ENCODE results near the gene OBSCN.

OBSCN gene

DNA sequence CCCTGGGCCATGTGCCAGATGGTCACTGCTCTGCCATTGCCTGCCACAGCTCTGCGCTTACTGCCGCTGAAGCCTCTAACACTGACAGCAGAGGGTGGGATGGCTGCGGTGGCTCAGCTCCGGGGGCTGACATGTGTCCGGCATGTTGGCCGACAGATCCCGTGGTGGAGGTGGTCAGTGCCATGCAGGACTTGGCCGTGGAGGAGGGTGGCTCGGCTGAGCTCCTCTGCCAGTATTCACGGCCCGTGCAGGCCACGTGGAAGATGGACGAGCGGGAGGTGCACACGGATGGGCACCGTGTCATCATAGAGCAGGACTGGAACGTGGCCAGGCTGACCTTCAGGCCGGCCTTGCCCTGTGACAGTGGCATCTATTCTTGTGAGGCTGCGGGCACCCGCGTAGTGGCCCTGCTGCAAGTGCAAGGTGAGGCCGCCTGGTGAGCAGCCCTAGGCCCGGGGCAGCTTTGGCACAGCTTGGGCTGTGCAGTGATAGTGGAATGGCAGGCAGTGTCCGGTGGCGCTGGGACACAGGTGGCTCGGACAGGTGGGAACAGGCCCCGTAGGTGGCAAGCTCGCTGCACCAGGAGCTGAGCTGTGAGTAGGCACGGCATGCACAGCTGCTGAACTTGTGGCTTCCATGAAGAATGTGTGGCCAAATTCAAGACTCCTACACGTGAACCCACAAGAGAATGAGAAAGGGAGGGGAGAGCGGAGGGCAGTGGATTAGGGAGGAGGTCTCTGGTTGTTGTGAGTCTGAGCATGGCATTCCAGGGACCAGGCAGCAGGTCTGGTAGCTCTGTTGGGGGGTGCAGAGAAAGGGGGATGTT is 107.0 kb downstream of the OBSCN start:
- no peaks in the 10 kb centered on the region for H3K36me3 Mint-ChIP-seq (ENCODE audit: low read depth)
- no peaks in the 10 kb centered on the region for H3K4me1 Mint-ChIP-seq (ENCODE audit: low read depth)
- peaks cover 9% of the 10 kb centered on the region for H3K9me3 Mint-ChIP-seq
- no peak overlapping the region for H3K27ac Mint-ChIP-seq
- no peaks in the 10 kb centered on the region for H3K27me3 Mint-ChIP-seq (ENCODE audit: low read depth)
- H3K4me3 Mint-ChIP-seq = no peak overlapping the region

DNA sequence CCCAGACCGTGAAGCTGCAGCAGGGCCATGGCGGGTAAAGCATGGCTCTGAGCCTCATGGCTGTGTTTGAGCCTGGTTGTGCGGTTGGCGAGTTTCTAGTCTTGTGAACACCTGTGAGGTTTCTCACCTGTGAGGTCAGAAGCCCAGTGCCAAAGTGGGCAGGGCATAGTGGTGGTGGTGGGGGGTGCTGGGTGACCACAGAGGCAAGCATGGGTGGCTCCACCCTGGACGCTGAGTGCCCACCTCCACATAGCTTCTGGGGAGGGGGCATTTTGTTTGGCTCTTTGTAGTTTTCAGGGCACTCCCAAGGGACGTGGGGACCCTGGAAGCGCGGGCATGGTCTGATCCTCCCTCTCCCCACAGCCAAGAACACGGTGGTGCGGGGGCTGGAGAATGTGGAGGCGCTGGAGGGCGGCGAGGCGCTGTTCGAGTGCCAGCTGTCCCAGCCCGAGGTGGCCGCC is 107.7 kb downstream of the OBSCN start:
- Mint-ChIP-seq H3K4me3 (no peak overlapping the region), H3K36me3 (ENCODE audit: low read depth) (no peaks in the 10 kb centered on the region), H3K9me3 (peaks cover 9% of the 10 kb centered on the region), H3K27me3 (ENCODE audit: low read depth) (no peaks in the 10 kb centered on the region), H3K27ac (no peak overlapping the region), H3K4me1 (ENCODE audit: low read depth) (no peaks in the 10 kb centered on the region)

DNA sequence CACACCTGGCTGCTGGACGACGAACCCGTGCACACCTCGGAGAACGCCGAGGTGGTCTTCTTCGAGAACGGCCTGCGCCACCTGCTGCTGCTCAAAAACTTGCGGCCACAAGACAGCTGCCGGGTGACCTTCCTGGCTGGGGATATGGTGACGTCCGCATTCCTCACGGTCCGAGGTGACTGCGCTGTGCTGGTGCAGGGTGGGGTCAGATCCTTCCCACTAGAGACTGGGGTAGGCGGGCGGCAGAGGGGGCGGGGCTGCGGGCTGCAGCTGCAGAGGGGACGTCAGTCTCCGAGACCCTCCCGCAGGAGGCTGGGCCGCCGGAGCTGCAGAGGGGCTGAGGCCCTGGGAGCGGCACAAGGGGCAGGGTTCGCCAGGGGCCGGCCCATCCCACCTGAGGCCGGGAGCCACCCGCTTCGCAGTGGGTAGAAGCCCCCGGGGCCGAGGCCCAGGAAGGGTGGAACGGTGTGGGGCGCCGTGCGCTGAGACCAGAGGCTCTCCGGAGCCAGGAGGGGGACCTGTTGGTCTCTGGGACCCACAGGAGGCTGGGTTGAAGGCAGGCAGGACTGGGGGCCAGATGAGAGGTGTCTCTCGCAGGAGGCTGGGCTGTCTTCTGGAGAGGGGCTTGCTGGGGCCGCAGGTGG is 108.2 kb downstream of the OBSCN start:
- H3K27me3 Mint-ChIP-seq (ENCODE audit: low read depth) = no peaks in the 10 kb centered on the region
- no peak overlapping the region for H3K27ac Mint-ChIP-seq
- peaks cover 9% of the 10 kb centered on the region for H3K9me3 Mint-ChIP-seq
- no peaks in the 10 kb centered on the region for H3K4me1 Mint-ChIP-seq (ENCODE audit: low read depth)
- no peak overlapping the region for H3K4me3 Mint-ChIP-seq
- no peaks in the 10 kb centered on the region for H3K36me3 Mint-ChIP-seq (ENCODE audit: low read depth)

DNA sequence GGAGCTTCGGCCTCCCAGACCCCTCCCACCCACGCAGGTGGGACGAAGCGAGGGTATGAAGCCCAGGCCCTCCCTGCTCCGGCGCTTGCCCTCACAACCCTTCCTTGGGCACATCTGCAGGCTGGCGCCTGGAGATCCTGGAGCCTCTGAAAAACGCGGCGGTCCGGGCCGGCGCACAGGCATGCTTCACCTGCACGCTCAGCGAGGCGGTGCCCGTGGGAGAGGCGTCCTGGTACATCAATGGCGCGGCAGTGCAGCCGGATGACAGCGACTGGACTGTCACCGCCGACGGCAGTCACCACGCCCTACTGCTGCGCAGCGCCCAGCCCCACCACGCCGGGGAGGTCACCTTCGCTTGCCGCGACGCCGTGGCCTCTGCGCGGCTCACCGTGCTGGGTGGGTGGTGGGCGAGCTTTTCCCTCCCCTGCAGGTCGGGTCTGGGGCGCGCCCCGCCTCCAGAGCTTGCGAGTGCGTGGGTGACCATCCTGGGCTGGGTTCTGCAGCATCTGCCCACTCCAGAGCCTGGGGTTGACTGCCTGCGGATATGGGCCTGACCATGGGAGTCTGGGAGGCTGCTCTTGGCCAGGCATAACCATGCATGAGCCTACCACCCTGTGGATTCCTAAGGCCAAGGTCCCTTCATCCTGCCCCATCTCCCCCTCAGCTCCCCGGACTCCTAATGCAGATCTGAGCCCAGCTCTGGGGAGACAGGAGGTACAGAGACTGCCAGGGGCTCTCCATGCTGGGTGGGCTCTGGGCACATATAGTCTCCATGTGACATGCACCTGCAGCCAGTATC is 108.9 kb downstream of the OBSCN start:
- no peak overlapping the region for H3K27ac Mint-ChIP-seq
- no peak overlapping the region for H3K4me3 Mint-ChIP-seq
- H3K4me1 Mint-ChIP-seq (ENCODE audit: low read depth) = no peaks in the 10 kb centered on the region
- no peaks in the 10 kb centered on the region for H3K36me3 Mint-ChIP-seq (ENCODE audit: low read depth)
- peaks cover 9% of the 10 kb centered on the region for H3K9me3 Mint-ChIP-seq
- no peaks in the 10 kb centered on the region for H3K27me3 Mint-ChIP-seq (ENCODE audit: low read depth)

DNA sequence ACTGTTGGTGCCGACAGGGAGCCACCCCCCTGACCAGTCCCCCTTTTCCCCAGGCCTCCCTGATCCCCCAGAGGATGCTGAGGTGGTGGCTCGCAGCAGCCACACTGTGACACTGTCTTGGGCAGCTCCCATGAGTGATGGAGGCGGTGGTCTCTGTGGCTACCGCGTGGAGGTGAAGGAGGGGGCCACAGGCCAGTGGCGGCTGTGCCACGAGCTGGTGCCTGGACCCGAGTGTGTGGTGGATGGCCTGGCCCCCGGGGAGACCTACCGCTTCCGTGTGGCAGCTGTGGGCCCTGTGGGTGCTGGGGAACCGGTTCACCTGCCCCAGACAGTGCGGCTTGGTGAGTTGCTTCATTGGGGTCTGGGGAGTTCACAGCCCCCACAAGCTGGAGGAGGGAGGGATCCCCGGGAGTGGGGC is 109.6 kb downstream of the OBSCN start:
- Mint-ChIP-seq H3K4me1 (ENCODE audit: low read depth) (no peaks in the 10 kb centered on the region), H3K36me3 (ENCODE audit: low read depth) (no peaks in the 10 kb centered on the region), H3K27ac (no peak overlapping the region), H3K9me3 (peaks cover 9% of the 10 kb centered on the region), H3K4me3 (no peak overlapping the region), H3K27me3 (ENCODE audit: low read depth) (no peaks in the 10 kb centered on the region)

DNA sequence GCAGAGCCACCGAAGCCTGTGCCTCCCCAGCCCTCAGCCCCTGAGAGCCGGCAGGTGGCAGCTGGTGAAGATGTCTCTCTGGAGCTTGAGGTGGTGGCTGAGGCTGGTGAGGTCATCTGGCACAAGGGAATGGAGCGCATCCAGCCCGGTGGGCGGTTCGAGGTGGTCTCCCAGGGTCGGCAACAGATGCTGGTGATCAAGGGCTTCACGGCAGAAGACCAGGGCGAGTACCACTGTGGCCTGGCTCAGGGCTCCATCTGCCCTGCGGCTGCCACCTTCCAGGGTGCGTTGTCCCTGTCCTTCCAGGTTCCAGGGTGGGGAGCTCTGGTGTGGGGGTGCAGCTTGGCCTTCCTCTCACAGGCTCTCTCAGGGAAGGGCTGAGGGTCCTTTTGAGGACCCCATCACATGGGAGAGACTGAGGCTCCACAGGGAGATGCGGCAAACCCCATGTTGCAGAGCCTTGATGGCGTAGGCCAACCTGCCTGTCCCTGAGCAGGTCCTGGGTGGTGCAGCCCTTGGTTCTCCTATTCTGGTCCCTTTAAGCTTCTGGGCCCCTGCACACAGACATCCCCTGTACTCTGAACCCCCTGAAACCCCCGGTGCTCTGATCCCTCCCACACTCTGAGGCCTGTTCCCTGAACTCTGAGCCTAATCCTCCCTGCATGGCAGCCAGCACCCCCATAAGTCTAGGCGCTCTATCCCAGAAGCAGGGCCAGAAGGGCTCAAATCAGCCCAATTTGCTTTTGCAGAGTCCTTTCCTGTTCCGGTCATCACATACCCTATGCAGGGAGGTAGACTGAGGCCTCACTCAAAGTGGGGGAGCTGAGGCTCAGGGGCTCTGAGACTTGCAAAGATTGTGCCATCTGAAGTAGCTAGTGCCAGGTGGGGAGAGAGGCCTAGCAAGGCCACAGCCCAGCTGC is 110.3 kb downstream of the OBSCN start:
- Mint-ChIP-seq H3K27ac (no peak overlapping the region), H3K4me3 (no peak overlapping the region), H3K27me3 (ENCODE audit: low read depth) (no peaks in the 10 kb centered on the region), H3K36me3 (ENCODE audit: low read depth) (no peaks in the 10 kb centered on the region), H3K9me3 (peaks cover 2% of the 10 kb centered on the region), H3K4me1 (ENCODE audit: low read depth) (no peaks in the 10 kb centered on the region)

DNA sequence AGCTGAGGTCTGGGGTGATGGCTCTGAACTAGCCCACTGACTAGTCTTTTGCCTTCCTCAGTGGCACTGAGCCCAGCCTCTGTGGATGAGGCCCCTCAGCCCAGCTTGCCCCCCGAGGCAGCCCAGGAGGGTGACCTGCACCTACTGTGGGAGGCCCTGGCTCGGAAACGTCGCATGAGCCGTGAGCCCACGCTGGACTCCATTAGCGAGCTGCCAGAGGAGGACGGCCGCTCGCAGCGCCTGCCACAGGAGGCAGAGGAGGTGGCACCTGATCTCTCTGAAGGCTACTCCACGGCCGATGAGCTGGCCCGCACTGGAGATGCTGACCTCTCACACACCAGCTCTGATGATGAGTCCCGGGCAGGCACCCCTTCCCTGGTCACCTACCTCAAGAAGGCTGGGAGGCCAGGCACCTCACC is 111.0 kb downstream of the OBSCN start:
- H3K36me3 Mint-ChIP-seq (ENCODE audit: low read depth) = no peaks in the 10 kb centered on the region
- H3K4me3 Mint-ChIP-seq = no peak overlapping the region
- H3K27ac Mint-ChIP-seq = no peak overlapping the region
- no peaks in the 10 kb centered on the region for H3K4me1 Mint-ChIP-seq (ENCODE audit: low read depth)
- no peaks in the 10 kb centered on the region for H3K9me3 Mint-ChIP-seq
- H3K27me3 Mint-ChIP-seq (ENCODE audit: low read depth) = no peaks in the 10 kb centered on the region

DNA sequence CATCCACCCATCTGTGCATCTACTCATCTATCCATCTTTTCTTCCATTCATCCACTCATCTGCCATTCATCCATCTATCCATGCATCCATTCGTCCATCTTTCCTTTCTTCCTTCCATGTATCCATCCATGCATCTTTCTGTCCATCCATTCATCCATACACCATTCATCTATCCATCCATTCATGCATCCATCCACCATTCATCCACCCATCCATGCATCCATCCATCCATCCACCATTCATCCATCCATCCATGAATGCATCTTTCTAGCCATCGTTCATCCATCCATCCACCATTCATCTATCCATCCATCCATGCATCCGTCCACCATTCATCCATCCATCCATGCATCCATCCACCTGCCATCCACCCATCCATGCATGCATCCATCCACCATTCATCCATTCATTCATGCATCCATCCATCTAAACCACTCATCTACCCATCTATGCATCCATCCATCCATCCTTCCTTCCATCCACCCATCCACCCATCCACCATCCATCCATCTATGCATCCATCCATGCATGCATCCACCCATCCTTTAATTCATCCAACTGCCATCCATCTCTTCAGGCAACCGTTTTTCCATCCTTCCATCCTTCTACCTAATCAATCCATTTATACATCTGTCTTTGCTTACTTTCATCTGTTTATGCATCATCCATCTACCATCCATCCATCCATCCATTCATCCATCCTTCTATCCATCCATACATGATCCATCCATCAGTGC is 111.7 kb downstream of the OBSCN start:
- Mint-ChIP-seq H3K4me1 (ENCODE audit: low read depth) (no peaks in the 10 kb centered on the region), H3K36me3 (ENCODE audit: low read depth) (no peaks in the 10 kb centered on the region), H3K4me3 (no peak overlapping the region), H3K9me3 (no peaks in the 10 kb centered on the region), H3K27me3 (ENCODE audit: low read depth) (no peaks in the 10 kb centered on the region), H3K27ac (no peak overlapping the region)

DNA sequence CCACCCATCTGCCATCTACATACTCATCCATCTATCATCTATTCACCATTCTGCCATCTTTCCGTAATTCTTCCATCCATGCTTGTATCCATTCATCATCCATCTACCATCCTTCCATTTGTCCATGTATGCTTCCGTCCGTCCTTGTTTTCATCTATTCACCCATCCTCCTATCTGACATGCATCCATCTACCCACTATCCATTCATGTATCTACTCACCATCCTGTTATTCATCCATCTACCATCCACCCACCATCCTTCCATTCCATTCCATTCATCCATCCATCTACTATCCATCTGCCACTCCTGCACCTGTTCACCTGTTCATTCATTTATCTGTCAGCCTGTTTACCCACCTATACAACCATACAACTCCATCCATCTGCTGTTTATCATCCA is 112.5 kb downstream of the OBSCN start:
- no peaks in the 10 kb centered on the region for H3K36me3 Mint-ChIP-seq (ENCODE audit: low read depth)
- H3K4me3 Mint-ChIP-seq = no peak overlapping the region
- H3K27me3 Mint-ChIP-seq (ENCODE audit: low read depth) = no peaks in the 10 kb centered on the region
- no peaks in the 10 kb centered on the region for H3K4me1 Mint-ChIP-seq (ENCODE audit: low read depth)
- H3K9me3 Mint-ChIP-seq = no peaks in the 10 kb centered on the region
- no peak overlapping the region for H3K27ac Mint-ChIP-seq

DNA sequence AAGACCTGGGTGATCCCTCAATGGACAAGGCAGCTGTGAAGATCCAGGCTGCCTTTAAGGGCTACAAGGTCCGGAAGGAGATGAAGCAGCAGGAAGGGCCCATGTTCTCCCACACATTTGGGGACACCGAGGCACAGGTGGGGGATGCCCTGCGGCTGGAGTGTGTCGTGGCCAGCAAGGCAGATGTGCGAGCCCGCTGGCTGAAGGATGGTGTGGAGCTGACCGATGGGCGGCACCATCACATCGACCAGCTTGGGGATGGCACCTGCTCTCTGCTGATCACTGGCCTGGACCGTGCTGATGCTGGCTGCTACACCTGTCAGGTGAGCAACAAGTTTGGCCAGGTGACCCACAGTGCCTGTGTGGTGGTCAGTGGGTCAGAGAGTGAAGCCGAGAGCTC is 113.6 kb downstream of the OBSCN start:
- peaks cover 3% of the 10 kb centered on the region for H3K9me3 Mint-ChIP-seq
- no peak overlapping the region for H3K4me3 Mint-ChIP-seq
- H3K27me3 Mint-ChIP-seq (ENCODE audit: low read depth) = no peaks in the 10 kb centered on the region
- H3K36me3 Mint-ChIP-seq (ENCODE audit: low read depth) = no peaks in the 10 kb centered on the region
- H3K4me1 Mint-ChIP-seq (ENCODE audit: low read depth) = no peaks in the 10 kb centered on the region
- no peak overlapping the region for H3K27ac Mint-ChIP-seq

DNA sequence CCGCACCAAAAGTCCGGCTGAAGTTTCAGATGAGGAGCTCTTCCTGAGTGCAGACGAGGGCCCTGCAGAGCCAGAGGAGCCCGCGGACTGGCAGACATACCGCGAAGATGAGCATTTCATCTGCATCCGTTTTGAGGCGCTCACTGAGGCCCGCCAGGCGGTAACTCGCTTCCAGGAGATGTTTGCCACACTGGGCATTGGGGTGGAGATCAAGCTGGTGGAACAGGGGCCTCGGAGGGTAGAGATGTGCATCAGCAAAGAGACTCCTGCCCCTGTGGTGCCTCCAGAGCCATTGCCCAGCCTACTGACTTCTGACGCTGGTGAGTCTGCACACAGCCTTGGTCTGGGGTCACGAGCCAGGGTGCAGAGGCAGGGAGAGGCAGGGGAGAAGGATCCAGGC is 114.1 kb downstream of the OBSCN start:
- Mint-ChIP-seq H3K36me3 (ENCODE audit: low read depth) (no peaks in the 10 kb centered on the region), H3K4me3 (no peak overlapping the region), H3K9me3 (peaks cover 3% of the 10 kb centered on the region), H3K4me1 (ENCODE audit: low read depth) (no peaks in the 10 kb centered on the region), H3K27me3 (ENCODE audit: low read depth) (no peaks in the 10 kb centered on the region), H3K27ac (no peak overlapping the region)

DNA sequence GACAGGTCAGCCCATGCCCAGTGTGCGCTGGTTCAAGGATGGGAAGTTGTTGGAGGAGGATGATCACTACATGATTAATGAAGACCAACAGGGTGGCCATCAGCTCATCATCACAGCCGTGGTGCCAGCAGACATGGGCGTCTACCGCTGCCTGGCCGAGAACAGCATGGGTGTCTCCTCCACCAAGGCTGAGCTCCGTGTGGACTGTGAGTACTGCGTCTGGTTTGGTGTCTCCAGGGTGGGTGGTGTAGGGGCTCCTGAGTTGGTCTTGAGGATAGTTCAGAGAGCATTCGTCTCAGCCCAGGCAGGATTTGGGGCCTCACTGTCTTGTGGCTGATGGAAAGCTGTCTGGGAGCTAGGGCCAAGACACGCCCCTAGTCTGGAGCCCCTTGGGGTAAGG is 115.6 kb downstream of the OBSCN start:
- Mint-ChIP-seq H3K27me3 (ENCODE audit: low read depth) (no peaks in the 10 kb centered on the region), H3K9me3 (peaks cover 3% of the 10 kb centered on the region), H3K4me3 (no peak overlapping the region), H3K36me3 (ENCODE audit: low read depth) (no peaks in the 10 kb centered on the region), H3K27ac (no peak overlapping the region), H3K4me1 (ENCODE audit: low read depth) (no peaks in the 10 kb centered on the region)

DNA sequence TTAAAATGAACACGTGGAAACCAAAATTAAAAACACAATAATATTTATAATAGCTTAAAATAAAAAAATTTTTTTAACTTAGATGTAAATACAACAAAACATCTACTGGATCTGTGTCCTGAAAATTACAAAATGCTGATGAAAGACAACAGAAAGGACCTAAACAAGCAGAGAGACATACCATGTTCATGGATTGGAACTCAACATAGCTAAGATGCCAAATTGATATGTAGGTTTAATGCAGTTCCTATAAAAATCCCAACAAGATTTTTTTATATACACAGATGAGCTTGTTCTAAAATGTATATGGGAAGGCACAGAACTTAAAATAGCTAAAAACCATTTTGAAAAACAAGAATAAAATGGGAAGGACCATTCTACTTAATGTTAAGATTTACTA is 117.4 kb downstream of the OBSCN start:
- Mint-ChIP-seq H3K27ac (no peak overlapping the region), H3K4me3 (no peak overlapping the region), H3K9me3 (peaks cover 3% of the 10 kb centered on the region), H3K36me3 (ENCODE audit: low read depth) (no peaks in the 10 kb centered on the region), H3K27me3 (ENCODE audit: low read depth) (no peaks in the 10 kb centered on the region), H3K4me1 (ENCODE audit: low read depth) (no peaks in the 10 kb centered on the region)
